Caco-2 (cell line): ENCODE results near the gene IPP. TPM values are rescaled to one million over a fixed set of nuclear protein-coding genes. Genes with fewer than 3 reads are reported as not detected.
"Not testable (repeated sequence)": the region's sequence is repeated elsewhere in the genome, so short reads cannot be mapped to it uniquely, and the experiment has no call there.

Source experiments
- BruUV-seq: library from RNA; stranded (reverse); fragments of 400-500 nt; replicated peaks from 2 replicates; lab custom pipeline; 2021; lab: Mats Ljungman, UMichigan
- CTCF ChIA-PET: fragments of 300-600 bp; sonication (Branson Sonifier 250); formaldehyde crosslinking; loops from one replicate; lab custom pipeline; 2022; ENCODE audit warnings: antibody characterized with exemption; lab: Charles Lee
- POLR2A ChIA-PET: fragments of 300-600 bp; sonication (Branson Sonifier 250); formaldehyde crosslinking; loops from one replicate; lab custom pipeline; 2022; ENCODE audit warnings: antibody characterized with exemption; lab: Charles Lee
- DNase-seq, 2 experiments: peaks; one replicate each; pipeline versions ENCODE4 v3.0.0 to v3.0.0-alpha.2; 2020 to 2022
- H3K27me3 ChIP-seq: replicated peaks from 2 replicates; pipeline ENCODE4 v1.6.0; 2011; ENCODE audit warnings: low read length; ENCODE audit not compliant: control insufficient read depth, insufficient read depth
- H3K36me3 ChIP-seq: 2 replicates; pipeline ENCODE4 v1.5.1; 2011; ENCODE audit warnings: low read length; ENCODE audit not compliant: control insufficient read depth, insufficient read depth
- H3K4me1 ChIP-seq: fragments of 250-450 bp; sonication (Bioruptor Pico); 2 replicates; pipeline ENCODE4 v1.5.1; 2020; ENCODE audit warnings: mild to moderate bottlenecking
- H3K4me3 ChIP-seq: 2 replicates; pipeline ENCODE4 v1.5.1; 2011; ENCODE audit warnings: low read depth, mild to moderate bottlenecking, control low read depth, low read length
- H3K9me3 ChIP-seq: fragments of 250-450 bp; sonication (Bioruptor Pico); 2 replicates; pipeline ENCODE4 v1.5.1; 2020; ENCODE audit warnings: mild to moderate bottlenecking, moderate library complexity
- H3K27ac Mint-ChIP-seq: one replicate; pipeline ENCODE4 v1.8.0; 2022; ENCODE audit warnings: mixed read lengths; ENCODE audit not compliant: unreplicated experiment
- H3K27me3 Mint-ChIP-seq: one replicate; pipeline ENCODE4 v1.8.0; 2022; ENCODE audit warnings: mixed read lengths; ENCODE audit not compliant: insufficient read depth, unreplicated experiment
- H3K36me3 Mint-ChIP-seq: one replicate; pipeline ENCODE4 v1.8.0; 2022; ENCODE audit warnings: mild to moderate bottlenecking, mixed read lengths; ENCODE audit not compliant: insufficient read depth, unreplicated experiment
- H3K4me1 Mint-ChIP-seq: one replicate; pipeline ENCODE4 v1.8.0; 2022; ENCODE audit warnings: low read depth, mixed read lengths; ENCODE audit not compliant: unreplicated experiment
- H3K4me3 Mint-ChIP-seq: one replicate; pipeline ENCODE4 v1.8.0; 2022; ENCODE audit warnings: mild to moderate bottlenecking, moderate library complexity, mixed read lengths; ENCODE audit not compliant: unreplicated experiment
- H3K9me3 Mint-ChIP-seq: one replicate; pipeline ENCODE4 v1.8.0; 2022; ENCODE audit warnings: mixed read lengths; ENCODE audit not compliant: unreplicated experiment
- intact Hi-C: fragments of 100-400 bp; cut with micrococcal nuclease; formaldehyde crosslinking; loops from one replicate; pipeline ENCODE4 v1.10.0; 2022; ENCODE audit not compliant: unreplicated experiment
- total RNA-seq: library from RNA; stranded (reverse); gene quantifications from 2 replicates; pipeline ENCODE4 v1.2.3, GENCODE V29; 2022
- TF ChIP-seq, protein P1 (sequence below), 2 experiments: fragments of 200-600 bp in 1 of 2; IDR thresholded peaks; 1 replicate in 1 of 2; 2 replicates in 1 of 2; pipeline versions ENCODE4 v1.5.1 to v1.8.0; 2011 to 2022; ENCODE audit warnings: antibody characterized with exemption in 1 of 2, control low read depth in 1 of 2, inconsistent platforms in 1 of 2, low read depth in 1 of 2, low read length in 1 of 2, mild to moderate bottlenecking in 1 of 2, moderate library complexity in 1 of 2; ENCODE audit not compliant: insufficient read depth in 1 of 2, severe bottlenecking in 1 of 2, unreplicated experiment in 1 of 2

IPP gene
- total RNA-seq, 1 experiment from 2014 or later, result 7.6 TPM

DNA sequence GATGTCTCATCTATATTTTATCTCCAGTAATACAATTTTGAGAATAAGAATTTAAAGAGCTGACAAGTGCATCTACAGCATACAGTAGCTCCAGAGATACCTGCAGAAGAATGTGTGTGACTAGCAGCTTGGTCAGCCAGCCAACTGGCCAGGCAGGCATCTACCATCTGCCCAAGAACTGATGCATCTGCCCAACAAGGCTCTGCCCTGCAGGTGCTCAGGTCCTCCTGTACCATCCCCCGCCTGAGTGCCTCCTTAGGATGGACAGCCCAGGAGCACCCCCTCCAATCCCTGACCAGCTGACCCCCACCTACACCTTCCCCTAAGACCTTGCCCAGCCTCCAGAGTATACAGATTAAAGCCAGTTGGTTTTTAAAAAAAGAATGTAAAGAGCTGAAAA lies 32.2 kb downstream of the IPP start:
- Histone ChIP-seq H3K27me3 (no peaks in the 10 kb centered on the region), H3K4me1 (no peaks in the 10 kb centered on the region), H3K4me3 (no peak overlapping the region), H3K36me3 (no peaks in the 10 kb centered on the region), H3K9me3 (no peaks in the 10 kb centered on the region)
- DNase-seq, result no peak
- ChIA-PET POLR2A (no interaction called here), CTCF (no interaction called here)
- TF ChIP-seq, protein P1, sequence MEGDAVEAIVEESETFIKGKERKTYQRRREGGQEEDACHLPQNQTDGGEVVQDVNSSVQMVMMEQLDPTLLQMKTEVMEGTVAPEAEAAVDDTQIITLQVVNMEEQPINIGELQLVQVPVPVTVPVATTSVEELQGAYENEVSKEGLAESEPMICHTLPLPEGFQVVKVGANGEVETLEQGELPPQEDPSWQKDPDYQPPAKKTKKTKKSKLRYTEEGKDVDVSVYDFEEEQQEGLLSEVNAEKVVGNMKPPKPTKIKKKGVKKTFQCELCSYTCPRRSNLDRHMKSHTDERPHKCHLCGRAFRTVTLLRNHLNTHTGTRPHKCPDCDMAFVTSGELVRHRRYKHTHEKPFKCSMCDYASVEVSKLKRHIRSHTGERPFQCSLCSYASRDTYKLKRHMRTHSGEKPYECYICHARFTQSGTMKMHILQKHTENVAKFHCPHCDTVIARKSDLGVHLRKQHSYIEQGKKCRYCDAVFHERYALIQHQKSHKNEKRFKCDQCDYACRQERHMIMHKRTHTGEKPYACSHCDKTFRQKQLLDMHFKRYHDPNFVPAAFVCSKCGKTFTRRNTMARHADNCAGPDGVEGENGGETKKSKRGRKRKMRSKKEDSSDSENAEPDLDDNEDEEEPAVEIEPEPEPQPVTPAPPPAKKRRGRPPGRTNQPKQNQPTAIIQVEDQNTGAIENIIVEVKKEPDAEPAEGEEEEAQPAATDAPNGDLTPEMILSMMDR (IDR thresholded peaks at IDR 0.05; ENCODE audit: insufficient read depth in 1 of 2, low read depth in 1 of 2, low read length in 1 of 2, severe bottlenecking in 1 of 2, unreplicated experiment in 1 of 2), result no peak
- H3K27me3 Mint-ChIP-seq, result no peaks in the 10 kb centered on the region
- H3K27ac Mint-ChIP-seq, result no peak overlapping the region
- no peaks in the 10 kb centered on the region for H3K36me3 Mint-ChIP-seq
- no TSS peak for BruUV-seq
- H3K4me3 Mint-ChIP-seq, result no peak overlapping the region
- H3K9me3 Mint-ChIP-seq, result no peaks in the 10 kb centered on the region
- intact Hi-C loops, result no loop called here
- no peaks in the 10 kb centered on the region for H3K4me1 Mint-ChIP-seq

DNA sequence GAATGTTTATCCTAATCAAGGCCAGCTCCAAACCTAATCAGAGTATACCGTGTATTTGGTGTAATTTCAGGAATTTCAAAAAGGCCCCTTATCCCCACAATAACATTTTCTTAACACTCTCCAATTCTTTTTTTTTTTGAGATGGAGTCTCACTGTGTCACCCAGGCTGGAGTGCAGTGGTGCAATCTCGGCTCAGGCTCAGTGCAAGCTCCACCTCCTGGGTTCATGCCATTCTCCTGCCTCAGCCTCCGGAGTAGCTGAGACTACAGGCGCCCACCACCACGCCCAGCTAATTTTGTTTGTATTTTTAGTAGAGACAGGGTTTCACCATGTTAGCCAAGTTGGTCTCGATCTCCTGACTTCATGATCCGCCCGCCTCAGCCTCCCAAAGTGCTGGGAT lies 33.1 kb downstream of the IPP start:
- H3K27ac Mint-ChIP-seq, H3K36me3 Mint-ChIP-seq, H3K4me3 Mint-ChIP-seq, intact Hi-C loops, H3K4me1 ChIP-seq, H3K4me3 ChIP-seq, H3K9me3 Mint-ChIP-seq, CTCF ChIA-PET, H3K27me3 ChIP-seq, H3K36me3 ChIP-seq, BruUV-seq, H3K27me3 Mint-ChIP-seq, POLR2A ChIA-PET, H3K9me3 ChIP-seq, H3K4me1 Mint-ChIP-seq, DNase-seq: not testable (repeated sequence)

DNA sequence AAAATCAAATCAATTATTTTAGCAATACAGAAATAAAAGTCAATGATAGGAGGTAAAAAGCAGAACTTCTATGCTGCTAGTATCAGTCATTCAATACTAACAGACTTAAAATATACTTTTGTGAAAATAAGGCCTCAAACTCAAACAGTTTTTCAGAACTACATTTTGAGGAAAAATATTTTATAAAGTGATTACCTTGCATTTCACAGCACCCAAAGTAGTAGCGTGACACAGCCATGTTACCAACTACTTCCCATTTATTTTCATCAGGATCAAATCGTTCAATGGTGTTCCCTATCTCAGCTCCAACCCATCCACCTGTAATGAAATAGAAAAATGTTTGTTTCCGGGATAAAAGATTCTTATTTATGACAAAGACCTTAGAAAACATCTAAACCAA lies 33.8 kb downstream of the IPP start:
- Mint-ChIP-seq H3K36me3 (no peaks in the 10 kb centered on the region), H3K27me3 (no peaks in the 10 kb centered on the region), H3K4me1 (no peaks in the 10 kb centered on the region), H3K9me3 (no peaks in the 10 kb centered on the region), H3K4me3 (no peak overlapping the region), H3K27ac (no peak overlapping the region)
- no peak overlapping the region for H3K4me3 ChIP-seq
- TF ChIP-seq, protein P1 (IDR thresholded peaks at IDR 0.05; ENCODE audit: insufficient read depth in 1 of 2, low read depth in 1 of 2, low read length in 1 of 2, severe bottlenecking in 1 of 2, unreplicated experiment in 1 of 2), result no peak
- H3K4me1 ChIP-seq, result no peaks in the 10 kb centered on the region
- no peaks in the 10 kb centered on the region for H3K36me3 ChIP-seq
- H3K27me3 ChIP-seq, result no peaks in the 10 kb centered on the region
- no peaks in the 10 kb centered on the region for H3K9me3 ChIP-seq
- POLR2A ChIA-PET, result no interaction called here
- DNase-seq, result no peak
- intact Hi-C loops, result no loop called here
- no TSS peak for BruUV-seq
- CTCF ChIA-PET, result no interaction called here

DNA sequence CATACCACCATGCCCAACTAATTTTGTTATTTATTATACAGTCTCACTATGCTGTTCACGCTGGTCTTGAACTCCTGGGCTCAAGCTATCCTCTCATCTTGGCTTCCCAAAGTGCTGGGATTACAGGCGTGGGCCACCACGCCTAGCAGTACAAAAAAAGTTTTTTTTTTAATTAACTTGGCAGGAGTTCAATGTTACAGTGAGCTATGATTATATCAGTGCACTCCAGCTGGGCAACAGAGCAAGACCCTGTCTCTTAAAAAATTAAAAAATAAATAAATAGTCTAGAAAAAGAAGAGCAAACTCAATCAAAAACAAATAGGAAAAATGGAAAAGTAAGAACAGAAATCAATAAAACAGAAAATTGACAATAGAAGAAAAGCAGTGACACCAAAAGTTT lies 36.7 kb downstream of the IPP start:
- intact Hi-C loops, result no loop called here
- ChIA-PET CTCF (no interaction called here), POLR2A (no interaction called here)
- Histone ChIP-seq H3K9me3 (no peaks in the 10 kb centered on the region), H3K4me1 (no peaks in the 10 kb centered on the region), H3K36me3 (no peaks in the 10 kb centered on the region), H3K4me3 (no peak overlapping the region), H3K27me3 (no peaks in the 10 kb centered on the region)
- TF ChIP-seq, protein P1 (IDR thresholded peaks at IDR 0.05; ENCODE audit: insufficient read depth in 1 of 2, low read depth in 1 of 2, low read length in 1 of 2, severe bottlenecking in 1 of 2, unreplicated experiment in 1 of 2), result no peak
- no peak for DNase-seq
- BruUV-seq, result no TSS peak
- no peaks in the 10 kb centered on the region for H3K36me3 Mint-ChIP-seq
- H3K4me1 Mint-ChIP-seq, result no peaks in the 10 kb centered on the region
- no peak overlapping the region for H3K27ac Mint-ChIP-seq
- no peaks in the 10 kb centered on the region for H3K9me3 Mint-ChIP-seq
- H3K4me3 Mint-ChIP-seq, result no peak overlapping the region
- no peaks in the 10 kb centered on the region for H3K27me3 Mint-ChIP-seq
